ENCODE data around the gene FAM163B.
"Not testable (repeated sequence)": the region's sequence is repeated elsewhere in the genome, so short reads cannot be mapped to it uniquely, and the experiment has no call there.

FAM163B gene

DNA sequence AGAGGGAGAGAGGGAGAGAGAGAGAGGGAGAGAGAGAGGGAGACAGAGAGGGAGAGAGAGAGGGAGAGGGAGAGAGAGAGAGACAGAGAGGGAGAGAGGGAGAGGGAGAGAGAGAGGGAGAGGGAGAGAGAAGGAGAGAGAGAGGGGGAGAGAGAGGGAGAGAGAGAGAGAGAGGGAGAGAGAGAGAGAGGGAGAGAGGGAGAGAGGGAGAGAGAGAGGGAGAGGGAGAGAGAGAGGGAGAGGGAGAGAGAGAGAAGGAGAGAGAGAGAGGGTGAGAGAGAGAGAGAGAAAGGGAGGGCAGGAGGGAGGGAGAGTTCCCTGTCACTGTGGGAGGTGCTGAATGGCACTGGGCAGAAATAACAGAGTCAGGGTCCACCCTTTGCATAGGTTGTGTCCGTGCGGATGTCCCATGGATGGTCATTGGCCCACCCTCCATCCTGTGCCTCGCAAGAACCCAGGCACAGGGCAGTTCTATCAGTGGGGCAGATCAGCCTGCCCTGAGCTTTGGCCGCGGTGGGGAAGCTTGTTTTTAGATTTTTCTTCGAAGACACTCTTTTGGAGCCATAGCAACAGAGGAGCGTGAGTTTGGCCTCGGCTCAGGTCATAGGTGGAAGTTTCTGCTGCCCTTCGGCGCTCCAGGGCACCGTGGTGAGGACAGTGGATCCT is 44.6 kb downstream of the FAM163B start:
- no peak for TF ChIP-seq POLR2AphosphoS5 (IDR thresholded peaks at IDR 0.05; ENCODE audit: borderline replicate concordance, low read depth, low read length)
- no peak for TF ChIP-seq EZH2 (IDR thresholded peaks at IDR 0.05)
- TF ChIP-seq FOXP2 (optimal IDR thresholded peaks at IDR 0.05; ENCODE audit: control extremely low read depth, extremely low read length, insufficient read depth), result no peak
- Histone ChIP-seq H3K4me3 (no peak overlapping the region), H3K9ac (ENCODE audit: insufficient read length) (no peak overlapping the region), H3K36me3 (ENCODE audit: insufficient read depth, low read length) (no peaks in the 10 kb centered on the region), H3K9me3 (ENCODE audit: low read depth, low read length) (no peaks in the 10 kb centered on the region), H3K27ac (no peak overlapping the region)
- no peak for DNase-seq (ENCODE audit: low read depth, low spot score)

DNA sequence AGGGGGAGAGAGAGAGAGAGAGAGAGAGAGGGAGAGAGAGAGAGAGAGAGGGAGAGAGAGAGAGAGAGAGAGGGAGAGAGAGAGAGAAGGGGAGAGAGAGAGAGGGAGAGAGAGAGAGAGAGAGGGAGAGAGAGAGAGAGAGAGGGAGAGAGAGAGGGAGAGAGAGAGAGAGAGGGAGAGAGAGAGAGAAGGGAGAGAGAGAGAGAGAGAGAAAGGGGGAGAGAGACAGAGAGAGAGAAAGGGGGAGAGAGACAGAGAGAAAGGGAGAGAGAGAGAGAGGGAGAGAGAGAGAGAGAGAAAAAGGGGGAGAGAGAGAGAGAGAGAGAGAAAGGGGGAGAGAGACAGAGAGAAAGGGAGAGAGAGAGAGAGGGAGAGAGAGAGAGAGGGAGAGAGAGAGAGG is 45.4 kb downstream of the FAM163B start:
- not testable (repeated sequence) for DNase-seq (ENCODE audit: low read depth, low spot score)

DNA sequence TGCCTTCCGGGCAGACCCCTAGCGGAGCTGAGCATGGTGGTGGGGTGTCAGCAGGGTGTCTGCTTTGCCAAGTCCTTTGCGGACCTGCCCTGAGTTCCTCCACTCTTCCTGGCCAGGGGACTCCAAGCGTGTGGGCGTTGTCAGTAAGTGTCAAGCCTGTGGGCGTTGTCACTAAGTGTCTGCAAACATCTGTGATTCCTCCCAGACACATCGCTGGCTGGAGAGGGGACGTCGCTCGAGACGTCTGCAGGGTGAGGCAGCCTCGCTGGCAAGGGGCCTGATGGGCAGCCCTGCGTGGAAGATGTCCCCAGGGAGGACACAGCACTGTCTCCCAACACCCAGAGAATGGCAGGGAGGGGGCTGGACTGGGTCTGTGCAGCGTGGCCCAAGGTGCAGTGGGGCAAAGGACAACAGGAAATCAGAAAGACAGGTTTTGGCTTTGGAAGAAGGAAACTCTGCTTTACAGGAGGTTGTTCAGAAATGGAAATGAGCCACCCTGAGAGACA is 45.8 kb downstream of the FAM163B start:
- no peak for DNase-seq (ENCODE audit: low read depth, low spot score)
- no peak overlapping the region for H3K4me3 ChIP-seq

More for the DNA sequence above, 45.4 kb downstream of the FAM163B start:
- not testable (repeated sequence) for H3K4me3 ChIP-seq; H3K9ac ChIP-seq (ENCODE audit: insufficient read length); H3K27ac ChIP-seq; H3K36me3 ChIP-seq (ENCODE audit: insufficient read depth, low read length); H3K9me3 ChIP-seq (ENCODE audit: low read depth, low read length)

DNA sequence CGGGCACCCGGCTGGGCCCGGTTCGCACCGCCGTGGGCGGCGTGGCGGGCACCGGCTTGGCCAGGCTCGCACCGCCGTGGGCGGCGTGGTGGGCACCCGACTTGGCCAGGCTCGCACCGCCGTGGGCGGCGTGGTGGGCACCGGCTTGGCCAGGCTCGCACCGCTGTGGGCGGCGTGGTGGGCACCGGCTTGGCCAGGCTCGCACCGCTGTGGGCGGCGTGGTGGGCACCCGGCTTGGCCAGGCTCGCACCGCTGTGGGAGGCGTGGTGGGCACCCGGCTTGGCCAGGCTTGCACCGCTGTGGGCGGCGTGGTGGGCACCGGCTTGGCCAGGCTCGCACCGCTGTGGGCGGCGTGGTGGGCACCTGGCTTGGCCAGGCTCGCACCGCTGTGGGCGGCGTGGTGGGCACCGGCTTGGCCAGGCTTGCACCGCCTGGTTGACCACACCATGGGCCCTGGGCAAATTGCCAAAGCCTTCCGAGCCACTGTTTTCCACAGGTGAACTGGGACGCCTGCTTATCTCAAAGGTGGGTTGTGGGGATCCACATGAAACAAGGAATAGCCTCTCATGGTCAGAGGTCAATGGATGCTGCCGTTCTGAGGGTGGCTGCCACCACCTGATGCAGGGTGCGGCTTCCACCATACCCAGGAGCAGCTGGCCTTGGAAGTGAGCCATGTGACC is 46.4 kb downstream of the FAM163B start:
- no peak for DNase-seq (ENCODE audit: low read depth, low spot score)
- no peak overlapping the region for H3K9ac ChIP-seq (ENCODE audit: insufficient read length)
- no peak overlapping the region for H3K27ac ChIP-seq
- H3K4me3 ChIP-seq, result no peak overlapping the region
- H3K36me3 ChIP-seq (ENCODE audit: insufficient read depth, low read length), result no peaks in the 10 kb centered on the region
- no peaks in the 10 kb centered on the region for H3K9me3 ChIP-seq (ENCODE audit: low read depth, low read length)
- no peak for TF ChIP-seq FOXP2 (optimal IDR thresholded peaks at IDR 0.05; ENCODE audit: control extremely low read depth, extremely low read length, insufficient read depth)
- no peak for TF ChIP-seq EZH2 (IDR thresholded peaks at IDR 0.05)
- no peak for TF ChIP-seq POLR2AphosphoS5 (IDR thresholded peaks at IDR 0.05; ENCODE audit: borderline replicate concordance, low read depth, low read length)

More for the DNA sequence above, 45.8 kb downstream of the FAM163B start:
- no peak overlapping the region for H3K27ac ChIP-seq
- TF ChIP-seq FOXP2 (optimal IDR thresholded peaks at IDR 0.05; ENCODE audit: control extremely low read depth, extremely low read length, insufficient read depth), result no peak
- TF ChIP-seq POLR2AphosphoS5 (IDR thresholded peaks at IDR 0.05; ENCODE audit: borderline replicate concordance, low read depth, low read length), result no peak
- no peak for TF ChIP-seq EZH2 (IDR thresholded peaks at IDR 0.05)
- no peak overlapping the region for H3K9ac ChIP-seq (ENCODE audit: insufficient read length)
- H3K36me3 ChIP-seq (ENCODE audit: insufficient read depth, low read length), result no peaks in the 10 kb centered on the region
- H3K9me3 ChIP-seq (ENCODE audit: low read depth, low read length), result no peaks in the 10 kb centered on the region

GRCh38 chr9:133561976-133562554 is 47.1 kb downstream of the FAM163B start:
- H3K9ac ChIP-seq (ENCODE audit: insufficient read length), result no peak overlapping the region
- DNase-seq (ENCODE audit: low read depth, low spot score), result no peak
- no peaks in the 10 kb centered on the region for H3K9me3 ChIP-seq (ENCODE audit: low read depth, low read length)
- no peak overlapping the region for H3K4me3 ChIP-seq
- H3K36me3 ChIP-seq (ENCODE audit: insufficient read depth, low read length), result no peaks in the 10 kb centered on the region
- no peak overlapping the region for H3K27ac ChIP-seq
- TF ChIP-seq FOXP2 (optimal IDR thresholded peaks at IDR 0.05; ENCODE audit: control extremely low read depth, extremely low read length, insufficient read depth), result no peak
- TF ChIP-seq EZH2 (IDR thresholded peaks at IDR 0.05), result no peak
- TF ChIP-seq POLR2AphosphoS5 (IDR thresholded peaks at IDR 0.05; ENCODE audit: borderline replicate concordance, low read depth, low read length), result no peak

- TF ChIP-seq FOXP2 (optimal IDR thresholded peaks at IDR 0.05; ENCODE audit: control extremely low read depth, extremely low read length, insufficient read depth) (no peak), POLR2AphosphoS5 (IDR thresholded peaks at IDR 0.05; ENCODE audit: borderline replicate concordance, low read depth, low read length) (no peak), EZH2 (IDR thresholded peaks at IDR 0.05) (no peak)
- DNase-seq (ENCODE audit: low read depth, low spot score), result no peak
- Histone ChIP-seq H3K36me3 (ENCODE audit: insufficient read depth, low read length) (no peaks in the 10 kb centered on the region), H3K4me3 (no peak overlapping the region), H3K9me3 (ENCODE audit: low read depth, low read length) (no peaks in the 10 kb centered on the region), H3K27ac (no peak overlapping the region), H3K9ac (ENCODE audit: insufficient read length) (no peak overlapping the region)
These were observed 48.2 kb downstream of the FAM163B start for GRCh38 chr9:133560944-133561343.

DNA sequence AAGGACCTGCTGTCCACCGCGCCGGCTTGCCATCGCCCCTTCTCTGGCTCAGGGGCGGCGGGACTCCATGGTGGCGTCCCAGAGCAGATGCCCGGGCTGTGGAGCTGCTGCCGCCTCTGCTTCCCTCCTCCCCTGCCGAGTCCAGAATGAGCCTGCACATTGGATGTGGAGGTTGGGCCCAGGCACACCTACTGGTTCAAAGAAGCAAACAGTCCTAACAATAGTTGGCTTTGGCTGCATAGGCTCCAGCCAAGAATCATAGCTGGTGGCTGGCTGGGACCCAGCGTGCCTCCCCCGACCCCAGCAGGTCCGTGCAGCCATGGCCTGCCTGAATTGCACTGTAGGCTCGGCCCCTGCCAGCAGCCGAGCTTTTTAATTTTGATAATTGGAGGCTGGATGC is 48.9 kb downstream of the FAM163B start:
- Histone ChIP-seq H3K9me3 (ENCODE audit: low read depth, low read length) (no peaks in the 10 kb centered on the region), H3K27ac (no peak overlapping the region), H3K9ac (ENCODE audit: insufficient read length) (no peak overlapping the region), H3K36me3 (ENCODE audit: insufficient read depth, low read length) (no peaks in the 10 kb centered on the region), H3K4me3 (no peak overlapping the region)
- DNase-seq (ENCODE audit: low read depth, low spot score), result no peak
- TF ChIP-seq FOXP2 (optimal IDR thresholded peaks at IDR 0.05; ENCODE audit: control extremely low read depth, extremely low read length, insufficient read depth), result no peak
- no peak for TF ChIP-seq POLR2AphosphoS5 (IDR thresholded peaks at IDR 0.05; ENCODE audit: borderline replicate concordance, low read depth, low read length)
- no peak for TF ChIP-seq EZH2 (IDR thresholded peaks at IDR 0.05)

DNA sequence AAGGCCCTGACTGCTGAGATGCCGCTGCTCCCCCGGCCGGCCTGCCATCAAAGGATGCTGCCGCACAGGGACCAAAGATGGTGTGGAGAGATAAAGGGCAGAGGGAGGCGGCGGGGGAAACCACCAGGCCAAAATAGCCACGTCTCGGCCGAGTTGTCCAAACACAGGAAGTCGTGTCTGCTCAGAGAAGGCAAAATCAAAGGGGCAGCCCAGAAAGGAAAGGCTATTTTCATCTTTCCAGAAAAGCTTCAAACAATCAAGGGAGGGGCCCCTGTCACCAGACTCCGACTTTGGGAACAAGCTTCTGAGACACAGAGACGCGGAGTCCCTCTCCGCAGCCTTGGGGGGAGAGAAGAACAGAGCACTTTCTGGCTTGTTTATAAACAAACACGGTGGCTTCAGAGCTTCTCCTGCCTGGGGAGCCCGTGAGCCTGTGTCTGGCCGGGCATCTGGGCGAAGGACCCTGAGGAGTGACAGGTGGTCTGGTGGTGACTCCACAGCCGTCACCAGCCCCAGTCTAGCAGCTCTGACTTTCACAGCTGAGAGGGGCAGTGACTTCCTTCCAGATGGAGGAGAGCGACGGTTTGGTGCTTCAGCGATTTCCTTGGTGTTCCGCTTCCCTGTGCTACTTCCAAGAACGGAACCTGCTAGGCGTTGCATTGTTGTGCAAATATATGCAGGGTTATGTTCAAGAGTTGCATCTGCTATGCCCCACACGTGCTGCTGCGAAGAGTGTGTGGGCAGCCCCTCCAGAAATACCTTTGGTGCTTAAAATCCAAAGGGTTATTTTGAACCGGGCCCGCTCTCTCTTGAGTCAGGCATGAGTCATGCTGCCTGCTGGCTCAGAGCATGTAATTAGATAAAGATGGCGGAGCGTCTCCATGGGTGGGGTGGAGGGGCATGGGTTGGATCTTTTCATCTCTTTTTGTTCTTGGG is 50.7 kb downstream of the FAM163B start:
- no peak overlapping the region for H3K9ac ChIP-seq (ENCODE audit: insufficient read length)
- H3K36me3 ChIP-seq (ENCODE audit: insufficient read depth, low read length), result no peaks in the 10 kb centered on the region
- peak; percentile 28 for DNase-seq (ENCODE audit: low read depth, low spot score)
- H3K27ac ChIP-seq, result peak overlapping the region; percentile 65
- no peaks in the 10 kb centered on the region for H3K9me3 ChIP-seq (ENCODE audit: low read depth, low read length)
- no peak overlapping the region for H3K4me3 ChIP-seq
- TF ChIP-seq EZH2 (IDR thresholded peaks at IDR 0.05) (no peak), FOXP2 (optimal IDR thresholded peaks at IDR 0.05; ENCODE audit: control extremely low read depth, extremely low read length, insufficient read depth) (no peak), POLR2AphosphoS5 (IDR thresholded peaks at IDR 0.05; ENCODE audit: borderline replicate concordance, low read depth, low read length) (no peak)

Data from SK-N-MC (cell line).